Upper lobe of left lung (tissue), 4 donors: Measurements from ENCODE around the gene MMP7.

Source experiments
- CTCF ChIP-seq, 6 experiments: fragments of 450-650 bp in 4 of 6; fragments of 200-600 bp in 2 of 6; sonication (generic) in 2 of 6; IDR thresholded peaks; one replicate each; pipeline ENCODE4 v1.5.1; 2016 to 2019; ENCODE audit warnings: antibody characterized with exemption in 6 of 6
- EP300 ChIP-seq, 4 donors: sonication (generic); formaldehyde crosslinking; IDR thresholded peaks; one replicate each; pipeline ENCODE4 v1.5.1; 2017; ENCODE audit warnings: antibody characterized with exemption in 4 of 4, control low read depth in 2 of 4

GRCh38 chr11:102553835-102554282 lies 23.3 kb upstream of the MMP7 start:
- no peak for TF ChIP-seq CTCF (IDR thresholded peaks at IDR 0.05)
- TF ChIP-seq EP300 (IDR thresholded peaks at IDR 0.05), result peak in 1 of 4 donors; percentile 75
